Effector CD8-positive, alpha-beta T cell (primary cell): Measurements from ENCODE around the gene SMARCA1.
"Not testable (repeated sequence)": the region's sequence is repeated elsewhere in the genome, so short reads cannot be mapped to it uniquely, and the experiment has no call there.

Experiments used
- DNase-seq: peaks from one replicate; lab custom pipeline; 2025; lab: John Stamatoyannopoulos, UW
- total RNA-seq, 4 experiments: gene quantifications; one replicate each; lab custom pipeline; 2026; lab: John Stamatoyannopoulos, UW

The SMARCA1 gene, protein sequence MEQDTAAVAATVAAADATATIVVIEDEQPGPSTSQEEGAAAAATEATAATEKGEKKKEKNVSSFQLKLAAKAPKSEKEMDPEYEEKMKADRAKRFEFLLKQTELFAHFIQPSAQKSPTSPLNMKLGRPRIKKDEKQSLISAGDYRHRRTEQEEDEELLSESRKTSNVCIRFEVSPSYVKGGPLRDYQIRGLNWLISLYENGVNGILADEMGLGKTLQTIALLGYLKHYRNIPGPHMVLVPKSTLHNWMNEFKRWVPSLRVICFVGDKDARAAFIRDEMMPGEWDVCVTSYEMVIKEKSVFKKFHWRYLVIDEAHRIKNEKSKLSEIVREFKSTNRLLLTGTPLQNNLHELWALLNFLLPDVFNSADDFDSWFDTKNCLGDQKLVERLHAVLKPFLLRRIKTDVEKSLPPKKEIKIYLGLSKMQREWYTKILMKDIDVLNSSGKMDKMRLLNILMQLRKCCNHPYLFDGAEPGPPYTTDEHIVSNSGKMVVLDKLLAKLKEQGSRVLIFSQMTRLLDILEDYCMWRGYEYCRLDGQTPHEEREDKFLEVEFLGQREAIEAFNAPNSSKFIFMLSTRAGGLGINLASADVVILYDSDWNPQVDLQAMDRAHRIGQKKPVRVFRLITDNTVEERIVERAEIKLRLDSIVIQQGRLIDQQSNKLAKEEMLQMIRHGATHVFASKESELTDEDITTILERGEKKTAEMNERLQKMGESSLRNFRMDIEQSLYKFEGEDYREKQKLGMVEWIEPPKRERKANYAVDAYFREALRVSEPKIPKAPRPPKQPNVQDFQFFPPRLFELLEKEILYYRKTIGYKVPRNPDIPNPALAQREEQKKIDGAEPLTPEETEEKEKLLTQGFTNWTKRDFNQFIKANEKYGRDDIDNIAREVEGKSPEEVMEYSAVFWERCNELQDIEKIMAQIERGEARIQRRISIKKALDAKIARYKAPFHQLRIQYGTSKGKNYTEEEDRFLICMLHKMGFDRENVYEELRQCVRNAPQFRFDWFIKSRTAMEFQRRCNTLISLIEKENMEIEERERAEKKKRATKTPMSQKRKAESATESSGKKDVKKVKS
- 0 to 2.5 (median 0.36) reads per million in 4 experiments for total RNA-seq

DNA sequence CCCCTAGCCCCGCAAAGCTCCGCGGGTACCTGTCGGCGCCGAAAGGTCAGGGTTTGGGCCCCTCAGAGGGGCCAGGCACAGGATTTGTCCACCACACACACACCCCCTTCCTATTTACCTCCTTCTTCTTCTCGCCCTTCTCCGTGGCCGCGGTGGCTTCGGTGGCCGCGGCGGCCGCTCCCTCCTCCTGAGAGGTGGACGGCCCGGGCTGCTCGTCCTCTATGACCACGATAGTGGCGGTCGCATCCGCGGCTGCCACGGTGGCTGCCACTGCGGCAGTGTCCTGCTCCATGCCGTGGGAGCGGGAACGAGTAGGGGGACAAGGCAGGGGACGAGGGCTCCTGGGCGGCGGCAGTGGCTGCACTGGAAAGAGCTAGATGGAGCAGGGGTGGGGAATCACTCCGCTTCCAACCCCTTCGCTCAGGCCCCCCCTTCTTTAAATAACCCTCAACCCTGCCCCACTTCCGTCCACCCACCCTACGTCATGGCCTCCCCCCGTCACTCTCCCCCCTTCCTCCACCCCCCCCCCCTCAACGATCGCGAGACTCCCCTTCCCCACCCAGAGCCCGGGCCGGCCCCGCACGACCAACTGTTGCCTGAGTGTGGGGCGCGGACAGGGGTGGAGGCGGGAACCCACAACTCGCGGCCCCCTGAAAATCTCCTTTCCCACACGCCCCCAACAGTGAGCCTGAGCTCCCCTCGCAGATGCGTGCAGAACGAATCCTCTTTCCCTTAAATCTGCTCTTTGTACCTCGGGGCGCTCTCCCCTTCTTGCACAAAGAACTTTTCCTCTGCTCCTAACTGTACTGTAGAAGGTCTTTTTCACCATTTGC lies at the start of gene SMARCA1:
SMARCA1 (minus strand) TSS at position 412 of the 833 bp plus-strand sequence; CDS start at position 292, 120 bp downstream.
- no peak for DNase-seq

DNA sequence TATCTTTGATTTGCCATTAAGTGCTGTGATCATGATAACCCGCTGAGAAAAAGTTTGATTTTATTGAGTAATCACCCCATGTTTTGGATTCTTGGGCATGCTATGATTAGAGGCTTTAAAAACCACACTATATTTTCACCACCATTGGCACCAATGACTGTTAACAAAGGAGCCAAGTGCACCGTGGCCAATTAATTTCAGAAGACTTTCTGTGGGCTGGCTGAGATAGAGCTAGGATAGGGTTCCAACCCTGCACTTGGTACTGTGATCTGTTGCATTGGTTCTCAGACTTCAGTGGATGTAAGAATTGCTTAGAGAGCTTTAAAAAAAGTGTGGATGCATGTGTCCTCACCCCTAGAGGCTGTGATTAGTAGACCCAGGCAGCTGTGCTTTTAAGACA lies 49.1 kb upstream of the SMARCA1 start:
- DNase-seq: no peak

DNA sequence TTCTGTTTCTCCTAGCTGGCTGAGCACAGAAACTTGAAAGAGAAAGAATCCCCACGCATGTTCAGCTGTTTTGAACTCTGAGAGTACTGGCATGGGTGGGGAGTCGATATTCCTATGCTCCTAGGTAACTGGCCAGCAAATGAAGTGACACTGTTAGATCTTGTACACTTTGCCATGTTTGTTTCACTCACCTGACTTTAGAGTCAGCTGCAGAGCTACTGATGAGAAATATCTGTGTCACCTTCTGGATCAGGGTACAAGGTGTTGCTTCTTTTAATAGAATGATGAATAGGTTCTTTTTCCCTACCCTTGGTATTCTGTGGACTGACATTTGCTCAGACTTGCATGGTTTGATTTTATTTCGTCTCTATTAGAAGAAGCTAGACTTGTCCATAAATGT lies 45.1 kb upstream of the SMARCA1 start:
- no peak for DNase-seq

DNA sequence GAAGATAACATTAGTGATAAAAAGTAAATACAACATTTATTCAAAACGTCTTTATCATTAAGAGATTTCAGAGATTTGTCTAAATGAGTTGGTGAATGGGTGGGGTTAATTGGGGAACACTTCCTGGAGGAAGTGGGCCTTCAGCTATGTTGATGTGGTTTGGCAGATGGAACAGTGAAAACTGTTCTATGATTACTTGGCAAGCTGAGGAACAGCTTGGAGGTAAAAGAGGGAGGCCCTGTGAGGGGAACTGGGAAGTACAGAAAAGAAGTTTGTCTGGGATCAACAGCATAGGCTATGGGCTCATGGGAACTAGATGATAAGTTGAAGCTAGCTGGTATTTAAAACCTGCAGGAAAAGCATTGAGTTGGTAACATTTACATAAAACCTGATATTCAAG lies 42.8 kb upstream of the SMARCA1 start:
- DNase-seq: no peak

DNA sequence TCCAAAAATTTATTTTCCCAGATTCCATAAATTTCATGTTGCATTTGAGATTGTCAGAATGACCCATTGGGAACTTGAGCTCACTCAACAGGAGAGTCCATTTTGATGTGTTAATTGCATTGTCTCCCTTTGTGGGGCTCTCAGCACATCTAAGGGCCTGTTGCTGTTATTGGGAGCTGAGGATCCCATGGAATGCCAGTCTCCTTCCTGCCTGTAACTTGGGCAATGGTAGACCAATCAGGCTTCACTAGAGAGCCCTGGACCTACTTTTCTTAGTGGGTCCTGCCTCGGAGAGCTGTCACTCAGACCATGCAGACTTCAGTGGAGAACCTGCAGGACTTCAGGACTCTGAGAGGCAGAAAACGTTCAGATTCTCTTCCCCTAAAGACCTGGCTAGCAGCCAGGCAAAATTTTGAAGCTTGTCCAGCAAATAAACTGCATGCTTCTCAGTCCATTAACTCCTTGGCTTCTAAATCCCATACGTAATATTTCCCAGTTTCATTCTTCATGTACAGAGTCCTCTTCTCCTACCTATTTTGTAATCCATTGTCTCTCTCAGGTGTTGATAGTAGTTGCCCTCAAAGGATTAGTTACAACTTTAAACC lies 41.9 kb upstream of the SMARCA1 start:
- no peak for DNase-seq

DNA sequence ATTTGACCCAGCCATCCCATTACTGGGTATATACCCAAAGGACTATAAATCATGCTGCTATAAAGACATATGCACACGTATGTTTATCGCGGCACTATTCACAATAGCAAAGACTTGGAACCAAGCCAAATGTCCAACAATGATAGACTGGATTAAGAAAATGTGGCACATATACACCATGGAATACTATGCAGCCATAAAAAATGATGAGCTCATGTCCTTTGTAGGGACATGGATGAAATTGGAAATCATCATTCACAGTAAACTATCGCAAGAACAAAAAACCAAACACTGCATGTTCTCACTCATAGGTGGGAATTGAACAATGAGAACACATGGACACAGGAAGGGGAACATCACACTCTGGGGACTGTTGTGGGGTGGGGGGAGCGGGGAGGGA lies 41.1 kb upstream of the SMARCA1 start:
- not testable (repeated sequence) for DNase-seq

DNA sequence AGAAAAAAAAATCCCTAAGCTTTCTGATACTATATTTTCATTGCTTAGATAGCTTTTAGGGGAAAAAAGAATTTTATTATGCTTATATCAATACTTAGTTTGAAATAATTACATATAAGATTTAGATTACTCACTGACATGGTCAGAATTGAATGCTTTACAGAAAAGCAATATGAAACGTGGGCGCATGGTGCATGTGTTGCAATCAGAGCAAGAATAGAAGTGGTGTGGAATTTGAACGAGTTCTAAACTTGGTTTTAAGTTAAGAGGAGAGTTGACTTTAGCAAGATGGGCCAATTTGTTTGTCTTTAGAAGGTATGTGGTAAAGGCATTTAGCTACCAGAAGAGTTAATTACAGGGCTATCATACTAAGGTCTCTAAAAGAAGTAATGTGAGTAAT lies 38.2 kb upstream of the SMARCA1 start:
- DNase-seq: no peak

DNA sequence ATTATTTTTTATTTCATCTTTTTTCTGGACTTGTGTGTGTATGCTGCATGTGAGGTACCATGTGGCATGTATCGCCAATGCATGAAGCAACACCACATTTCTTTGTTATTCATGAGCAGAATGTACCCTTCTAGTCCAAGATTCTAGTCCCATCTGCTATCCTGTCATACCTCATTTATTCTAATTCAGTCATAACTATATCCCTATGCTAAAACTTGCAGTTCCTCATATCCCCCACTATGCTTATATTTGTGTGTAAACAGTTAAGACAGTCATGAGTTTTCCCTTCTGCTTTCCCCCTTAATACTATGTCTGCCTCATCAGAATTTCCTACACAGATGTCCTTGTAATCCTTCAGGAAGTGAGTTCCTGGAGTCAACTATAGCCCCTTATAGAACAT lies 36.5 kb upstream of the SMARCA1 start:
- no peak for DNase-seq

DNA sequence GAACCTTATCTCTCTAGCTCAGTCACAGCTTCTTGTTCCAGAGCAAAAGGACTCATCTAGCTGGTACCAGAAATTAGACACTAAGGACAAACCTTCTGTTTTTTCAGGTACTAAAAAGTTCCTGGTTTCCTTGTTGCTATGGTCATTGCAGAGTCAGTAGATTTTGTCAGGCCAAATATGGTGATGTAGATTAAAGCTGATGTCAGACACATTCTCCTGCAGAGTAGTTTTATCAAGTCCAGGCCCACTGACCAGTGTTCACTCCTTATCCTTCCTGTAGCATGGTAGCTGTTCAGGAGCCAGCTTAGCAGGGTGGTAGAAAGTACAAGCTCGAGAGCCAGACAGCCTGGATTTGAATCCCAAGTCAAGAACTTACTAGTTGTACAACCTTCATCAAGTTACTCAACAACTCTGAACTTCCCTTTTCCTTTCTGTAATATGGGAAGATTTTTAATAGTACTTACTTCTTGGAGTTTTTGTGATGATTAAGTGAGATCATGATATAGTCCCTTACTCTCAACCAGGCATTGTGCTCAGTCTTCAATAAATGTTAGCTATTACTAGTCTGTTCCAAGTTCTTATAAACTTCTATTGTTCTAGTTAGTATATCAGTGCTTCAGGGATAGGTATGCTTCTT lies 34.7 kb upstream of the SMARCA1 start:
- DNase-seq: no peak

DNA sequence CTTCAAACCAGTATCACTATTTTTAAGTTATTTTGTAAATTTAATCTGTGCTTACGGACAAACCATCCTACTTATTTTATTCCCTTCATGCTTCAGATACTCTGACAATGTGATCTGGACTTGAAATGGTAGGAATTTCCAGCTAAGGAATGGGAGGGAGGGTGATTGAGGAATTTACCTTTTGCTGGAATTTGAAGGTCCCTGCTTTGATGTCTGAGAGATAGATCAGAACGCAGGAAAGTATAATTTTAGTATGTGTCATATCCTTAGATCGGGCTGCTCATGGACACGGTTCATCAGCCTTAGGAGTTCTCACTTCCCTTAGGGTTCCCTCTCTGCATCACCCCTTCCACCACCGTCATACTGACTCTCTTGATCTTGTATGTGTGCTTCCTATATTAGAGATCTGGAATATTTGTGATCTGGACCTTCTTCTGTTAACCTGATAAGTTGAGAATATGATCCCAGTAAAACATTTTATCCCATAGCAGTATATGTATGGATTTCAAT lies 33.6 kb upstream of the SMARCA1 start:
- DNase-seq: no peak

DNA sequence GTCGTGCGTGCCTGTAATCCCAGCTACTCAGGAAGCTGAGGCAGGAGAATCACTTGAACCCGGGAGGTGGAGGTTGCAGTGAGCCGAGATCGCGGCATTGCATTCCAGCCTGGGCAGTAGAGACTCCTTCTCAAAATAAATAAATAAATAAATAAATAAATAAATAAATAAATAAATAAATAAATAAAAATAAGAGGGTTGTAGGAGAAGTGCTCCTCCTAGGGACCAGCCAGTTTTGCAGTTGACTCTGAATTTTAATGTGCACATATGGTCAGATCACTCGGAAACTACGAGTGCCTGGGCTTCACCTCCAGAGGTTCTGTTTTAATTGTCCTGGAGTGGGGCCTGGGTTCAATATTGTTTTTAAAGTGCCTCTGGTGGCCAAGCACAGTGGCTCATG lies 31.5 kb upstream of the SMARCA1 start:
- not testable (repeated sequence) for DNase-seq

DNA sequence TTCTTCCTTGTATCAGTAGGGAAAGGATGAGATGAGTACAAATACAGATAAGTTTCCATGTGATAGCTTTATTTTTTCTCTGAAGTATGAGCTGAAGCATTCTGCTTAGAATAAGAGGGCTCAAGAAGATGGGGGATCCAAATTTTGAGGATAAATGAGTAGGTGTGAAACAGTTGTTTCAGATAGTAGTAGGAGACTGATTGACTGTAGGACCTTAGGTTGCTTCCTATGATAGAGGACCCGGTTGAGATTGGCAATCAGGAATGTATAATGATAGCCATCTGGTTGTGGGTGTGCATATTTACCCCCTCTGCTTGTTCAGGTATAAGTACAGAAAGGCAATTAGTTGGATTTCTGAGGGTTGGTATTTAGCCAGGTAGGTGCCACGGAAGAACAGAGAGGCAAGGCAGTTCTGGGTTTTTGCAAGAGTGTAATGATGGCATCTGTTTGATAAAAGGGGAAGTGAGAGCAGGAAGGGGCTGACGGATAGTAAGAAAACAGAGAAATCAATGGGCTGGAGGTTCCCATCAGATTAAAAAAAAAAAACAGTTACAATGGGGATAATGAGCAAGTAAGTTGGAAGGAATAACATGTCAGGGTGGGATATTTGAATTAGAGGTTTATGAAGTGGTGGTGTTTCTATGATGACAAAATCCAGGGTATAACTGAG lies 30.5 kb upstream of the SMARCA1 start:
- DNase-seq: no peak

DNA sequence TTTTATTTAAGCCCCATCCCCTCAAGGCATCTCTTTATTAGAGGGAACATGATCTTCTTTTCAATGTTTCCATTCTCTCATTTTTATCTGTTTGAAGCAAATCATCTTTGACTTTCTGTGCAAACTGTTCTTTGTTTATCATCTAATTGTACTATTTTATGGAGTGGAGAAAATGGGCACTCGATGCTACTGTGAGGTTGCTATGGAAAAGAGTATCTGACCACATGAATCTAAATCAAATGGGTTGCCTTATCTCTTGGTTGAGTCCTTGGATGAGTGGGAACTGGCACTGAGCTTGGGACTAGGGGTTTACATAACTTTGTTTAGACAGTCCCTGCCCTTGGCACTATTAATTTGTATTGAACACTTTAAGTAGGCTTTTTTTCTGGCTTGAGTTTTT lies 25.8 kb upstream of the SMARCA1 start:
- DNase-seq: no peak

DNA sequence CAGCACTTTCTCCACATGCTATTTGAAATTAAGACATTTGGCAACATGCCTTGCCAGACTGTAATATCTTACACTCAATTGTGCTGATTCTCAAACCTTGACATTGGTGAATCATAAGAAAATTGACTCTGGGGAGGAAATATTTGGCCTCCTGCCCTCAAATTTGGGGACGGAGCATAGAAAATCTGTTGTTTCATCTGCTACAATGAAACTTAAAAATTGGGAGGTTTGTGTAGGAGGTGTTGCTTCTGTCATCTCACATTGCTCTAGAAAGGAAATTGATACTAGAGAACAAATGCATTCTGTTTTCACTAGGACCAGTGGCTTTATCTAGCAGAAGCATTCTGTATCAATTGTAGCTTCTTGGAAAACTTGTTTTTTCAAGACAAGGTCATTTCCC lies 22.1 kb upstream of the SMARCA1 start:
- no peak for DNase-seq

DNA sequence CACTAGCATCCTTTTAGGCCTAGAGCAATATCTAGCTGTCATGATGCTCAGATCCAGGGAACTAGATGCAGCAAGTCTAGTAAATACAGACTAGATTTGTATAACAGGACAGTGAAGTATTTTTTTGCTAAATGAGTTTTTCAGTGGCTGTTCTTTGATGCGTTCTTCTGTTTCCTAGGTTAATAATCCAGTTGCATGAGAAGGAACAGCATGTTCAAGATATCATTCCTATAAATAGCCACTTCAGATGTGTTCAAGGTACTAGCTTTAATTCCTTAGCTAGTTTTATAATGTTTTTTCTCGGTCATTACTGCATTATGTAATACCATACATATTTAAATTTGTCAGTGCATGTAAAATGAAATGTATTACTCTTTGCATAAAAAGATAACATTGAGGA lies 21.5 kb upstream of the SMARCA1 start:
- no peak for DNase-seq

DNA sequence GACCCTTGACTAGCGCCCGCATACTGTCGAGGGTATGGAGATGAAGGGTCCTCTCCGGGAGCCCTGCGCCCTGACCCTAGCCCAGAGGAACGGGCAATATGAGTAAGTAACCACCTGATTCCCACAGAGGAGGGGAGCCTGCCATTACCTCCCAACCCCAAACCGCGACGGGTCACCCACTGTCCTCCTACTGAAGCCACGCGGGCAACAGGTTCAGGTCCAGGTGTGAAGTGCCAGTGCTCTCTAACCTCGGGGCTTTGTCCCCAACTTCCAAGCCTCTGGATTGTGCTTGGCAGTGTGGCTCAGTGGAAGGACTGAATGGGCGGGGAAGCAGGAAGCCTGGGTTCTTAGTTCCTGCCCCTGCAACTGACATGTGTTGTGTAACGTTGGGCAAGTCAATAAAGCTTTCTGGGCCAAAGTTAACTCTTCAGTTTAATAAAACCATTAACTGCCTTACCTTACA lies 17.5 kb upstream of the SMARCA1 start:
- DNase-seq: no peak

DNA sequence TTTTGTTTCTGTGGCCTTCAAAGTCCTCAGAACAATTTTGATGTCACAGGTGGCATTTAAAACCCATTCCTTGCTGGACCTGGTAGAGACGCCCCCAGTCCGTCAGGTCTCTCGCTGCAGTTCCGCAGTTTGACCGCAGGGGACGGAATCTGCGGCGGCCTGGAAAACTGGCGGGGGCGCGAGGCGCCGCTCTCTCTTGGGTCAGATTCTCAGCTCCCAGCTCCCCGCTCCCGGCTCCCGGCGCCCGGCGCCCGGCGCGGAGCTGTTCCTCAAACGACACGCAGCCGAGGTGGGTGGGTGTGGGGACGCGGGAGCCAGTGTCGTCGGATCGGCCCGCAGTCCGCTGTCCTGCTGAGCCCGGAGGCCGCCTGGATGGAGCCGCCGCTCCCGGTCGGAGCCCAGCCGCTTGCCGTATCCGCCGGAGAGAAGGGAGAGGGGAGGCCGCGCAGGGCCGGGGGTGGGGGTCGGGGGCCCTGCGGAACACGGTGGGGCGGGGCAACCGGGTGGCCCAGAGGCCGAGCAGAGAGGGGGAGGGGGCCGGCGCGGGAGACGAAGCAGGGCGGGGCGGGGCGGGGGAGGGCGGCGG lies 16.9 kb upstream of the SMARCA1 start, which contains the start of gene OCRL:
OCRL (plus strand) TSS at position 192 of the 586 bp plus-strand sequence; CDS start at position 373, 181 bp downstream.
- DNase-seq: peak; percentile 18

DNA sequence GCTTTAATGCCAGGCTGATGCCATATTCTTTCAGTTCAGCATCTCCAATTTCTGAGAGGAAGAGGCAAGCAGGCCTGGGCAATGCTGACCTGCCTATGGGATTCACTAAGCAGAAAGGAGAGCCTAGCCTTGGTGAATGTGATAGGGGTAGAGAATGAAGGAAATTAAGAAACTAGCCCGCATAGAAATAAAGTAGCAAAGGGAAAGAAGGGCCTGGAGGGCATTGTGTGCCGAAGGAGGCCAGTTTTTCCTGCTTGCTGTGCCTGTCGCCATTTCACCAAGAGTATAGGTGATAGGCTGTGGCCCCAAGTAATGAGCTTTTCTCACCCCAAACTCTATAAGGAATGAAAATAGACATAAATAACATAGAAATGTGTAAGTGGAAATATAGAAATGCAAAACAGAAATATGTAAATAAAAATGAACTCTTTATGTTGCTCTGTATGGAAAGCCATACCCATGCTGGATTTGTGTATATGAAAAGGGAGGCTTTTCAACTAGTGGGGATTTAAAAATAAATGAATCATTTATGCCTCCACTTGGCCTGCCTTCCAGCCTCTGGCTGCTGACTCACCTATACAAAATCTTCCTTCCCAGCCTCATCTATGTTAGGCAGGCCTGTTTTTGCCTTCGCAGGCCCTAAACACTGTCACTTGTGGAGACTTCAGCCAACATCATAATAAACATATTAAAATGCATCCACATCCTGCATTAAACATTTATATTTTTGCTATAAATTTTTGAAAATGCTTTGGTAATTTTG lies 11.7 kb upstream of the SMARCA1 start:
- DNase-seq: no peak
